Psoas muscle (tissue), 8 donors: Measurements from ENCODE around the gene TAF10. TPM values are rescaled to one million over a fixed set of nuclear protein-coding genes. Genes with fewer than 3 reads are reported as not detected.

Experiments used
- ATAC-seq, 4 donors: fragments of 200-7000 bp; cut with Tn5 transposase; one replicate each; pipeline ENCODE4 v1.9.1; 2020; ENCODE audit warnings: moderate library complexity in 3 of 4, mild to moderate bottlenecking in 2 of 4
- DNase-seq, 2 donors: peaks; one replicate each; pipeline ENCODE4 v3.0.0-alpha.2; 2020
- H3K27ac ChIP-seq: fragments of 200-600 bp; one replicate; pipeline ENCODE4 v1.8.0; 2022
- H3K27me3 ChIP-seq, 3 donors: fragments of 200-600 bp in 1 of 3; one replicate each; pipeline versions ENCODE4 v1.6.1 to v1.8.0; 2013 to 2022; ENCODE audit warnings: low read length in 2 of 3, mild to moderate bottlenecking in 2 of 3, moderate library complexity in 1 of 3; ENCODE audit not compliant: insufficient read depth in 3 of 3
- H3K36me3 ChIP-seq, 2 donors: fragments of 200-600 bp in 1 of 2; one replicate each; pipeline versions ENCODE4 v1.6.1 to v1.8.0; 2013 to 2022; ENCODE audit warnings: low read depth in 1 of 2, mild to moderate bottlenecking in 1 of 2, moderate library complexity in 1 of 2; ENCODE audit not compliant: insufficient read depth in 1 of 2
- H3K4me1 ChIP-seq: fragments of 200-600 bp; one replicate; pipeline ENCODE4 v1.8.0; 2022
- H3K4me3 ChIP-seq: fragments of 200-600 bp; one replicate; pipeline ENCODE4 v1.8.0; 2022; ENCODE audit warnings: mild to moderate bottlenecking
- H3K9me3 ChIP-seq: fragments of 200-600 bp; one replicate; pipeline ENCODE4 v1.8.0; 2022
- WGBS, 3 donors: extraction: QIAGEN DNeasy Blood & Tissue Kit; methylation state at CpG; one replicate each; pipeline versions ENCODE4 v1.1.6 to v1.1.7; 2013; 5-methylcytosine and 5-hydroxymethylcytosine counted together
- intact Hi-C, 2 donors: fragments of 100-400 bp; cut with DNase I; formaldehyde crosslinking; loops; one replicate each; pipeline versions ENCODE4 v1.11.0 to v1.14.2; 2022
- polyA plus RNA-seq, 3 donors: library from polyadenylated mRNA; stranded (reverse); fragments of 200-250 nt; gene quantifications; one replicate each; pipeline ENCODE4 v1.2.3, GENCODE V29; 2013
- total RNA-seq, 4 donors: library from RNA; stranded (reverse); fragmentation: NEBNext Ultra II Directional in 2 of 4; extraction: Animal tissue kit (Norgen Biotek cat#: 25700) in 2 of 4; gene quantifications; one replicate each; pipeline versions ENCODE4 v1.2.1 to v1.2.4, GENCODE V29; 2021 to 2023
- TF ChIP-seq, protein P1 (sequence below): fragments of 200-600 bp; IDR thresholded peaks from one replicate; pipeline ENCODE4 v1.8.0; 2022; ENCODE audit warnings: antibody characterized with exemption
- donor health status: healthy with polysubstance abuse.
- donor health status: DM: no; HTN: no; CAD: no; lungs with moderate emphysema.
- donor health status: Bipolar disorder and iron deficiency.
- donor health status: healthy.
- donor health status: DM: yes; HTN: yes; CAD: no.
- donor health status: DM: no; HTN: no; CAD: no.
- donor health status: DM: no; HTN: no; CAD: no.
- donor health status: DM: yes; HTN: yes; CAD: no.

Gene TAF10
- total and polyA plus RNA-seq, 7 donors, result 67.0 to 119 (median 80.3) TPM

GRCh38 chr11:6571434-6572008, 40.5 kb downstream of the TAF10 start:
- TF ChIP-seq, protein P1, sequence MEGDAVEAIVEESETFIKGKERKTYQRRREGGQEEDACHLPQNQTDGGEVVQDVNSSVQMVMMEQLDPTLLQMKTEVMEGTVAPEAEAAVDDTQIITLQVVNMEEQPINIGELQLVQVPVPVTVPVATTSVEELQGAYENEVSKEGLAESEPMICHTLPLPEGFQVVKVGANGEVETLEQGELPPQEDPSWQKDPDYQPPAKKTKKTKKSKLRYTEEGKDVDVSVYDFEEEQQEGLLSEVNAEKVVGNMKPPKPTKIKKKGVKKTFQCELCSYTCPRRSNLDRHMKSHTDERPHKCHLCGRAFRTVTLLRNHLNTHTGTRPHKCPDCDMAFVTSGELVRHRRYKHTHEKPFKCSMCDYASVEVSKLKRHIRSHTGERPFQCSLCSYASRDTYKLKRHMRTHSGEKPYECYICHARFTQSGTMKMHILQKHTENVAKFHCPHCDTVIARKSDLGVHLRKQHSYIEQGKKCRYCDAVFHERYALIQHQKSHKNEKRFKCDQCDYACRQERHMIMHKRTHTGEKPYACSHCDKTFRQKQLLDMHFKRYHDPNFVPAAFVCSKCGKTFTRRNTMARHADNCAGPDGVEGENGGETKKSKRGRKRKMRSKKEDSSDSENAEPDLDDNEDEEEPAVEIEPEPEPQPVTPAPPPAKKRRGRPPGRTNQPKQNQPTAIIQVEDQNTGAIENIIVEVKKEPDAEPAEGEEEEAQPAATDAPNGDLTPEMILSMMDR, result no peak
- H3K4me3 ChIP-seq, result peak overlapping the region; percentile 25
- DNase-seq (no peak), ATAC-seq (peak in 3 of 4 donors; percentile 6 to 12 (median 7))
- no peaks in the 10 kb centered on the region for H3K9me3 ChIP-seq
- H3K27me3 ChIP-seq, result no peaks in the 10 kb centered on the region
- WGBS, 3 donors, result 69 to 77% (median 74%) methylated on average over 22 of the region's 22 CpGs
- H3K36me3 ChIP-seq, result no peaks in the 10 kb centered on the region
- peaks cover 21% of the 10 kb centered on the region for H3K4me1 ChIP-seq
- peak overlapping the region; percentile 71 for H3K27ac ChIP-seq
- intact Hi-C loops, result no loop called here

GRCh38 chr11:6570691-6571427, 41.2 kb downstream of the TAF10 start:
- H3K4me3 ChIP-seq, result peak overlapping the region; percentile 25
- ATAC-seq, result peak; percentile 78 to 89 (median 85)
- WGBS, 3 donors, result 52 to 74% (median 61%) methylated on average over 58 to 62 of the region's 62 CpGs
- H3K27ac ChIP-seq, result peak overlapping the region; percentile 71
- peaks cover 21% of the 10 kb centered on the region for H3K4me1 ChIP-seq
- H3K27me3 ChIP-seq, result no peaks in the 10 kb centered on the region
- intact Hi-C loops, result no loop called here
- peak; percentile 74 to 90 for DNase-seq
- H3K9me3 ChIP-seq, result no peaks in the 10 kb centered on the region
- TF ChIP-seq, protein P1, result no peak
- H3K36me3 ChIP-seq, result no peaks in the 10 kb centered on the region

GRCh38 chr11:6569706-6570105, 42.3 kb downstream of the TAF10 start:
- Histone ChIP-seq H3K4me1 (peaks cover 21% of the 10 kb centered on the region), H3K4me3 (no peak overlapping the region), H3K27ac (no peak overlapping the region), H3K27me3 (no peaks in the 10 kb centered on the region), H3K36me3 (peaks cover 0 to 3% of the 10 kb centered on the region in 2 donors), H3K9me3 (no peaks in the 10 kb centered on the region)
- 86 to 95% (median 87%) methylated on average over 5 of the region's 5 CpGs for WGBS, 3 donors
- DNase-seq (no peak), ATAC-seq (no peak)
- TF ChIP-seq, protein P1, result no peak
- intact Hi-C loops, result no loop called here

- intact Hi-C loops, result no loop called here
- peak overlapping the region; percentile 79 for H3K27ac ChIP-seq
- DNase-seq, result peak in 1 of 2 donors; percentile 66
These were observed 43.7 kb downstream of the TAF10 start for GRCh38 chr11:6568191-6568918.

More at GRCh38 chr11:6568191-6568918, 43.7 kb downstream of the TAF10 start:
- TF ChIP-seq, protein P1, result no peak
- Histone ChIP-seq H3K27me3 (no peaks in the 10 kb centered on the region), H3K36me3 (peaks cover 0 to 15% of the 10 kb centered on the region in 2 donors), H3K9me3 (no peaks in the 10 kb centered on the region), H3K4me3 (no peak overlapping the region), H3K4me1 (peaks cover 21% of the 10 kb centered on the region)
- WGBS, 3 donors, result 48 to 53% (median 52%) methylated on average over 4 of the region's 4 CpGs
- ATAC-seq, result peak in 3 of 4 donors; percentile 17 to 38 (median 28)
